ENCODE results near the gene RASSF3.

The RASSF3 gene

GRCh38 chr12:64695550-64695949 lies 85.3 kb downstream of the RASSF3 start:
- DNase-seq: no peak

- DNase-seq: no peak
These were observed 85.9 kb downstream of the RASSF3 start for GRCh38 chr12:64696080-64696741.

GRCh38 chr12:64699504-64700115 lies 89.3 kb downstream of the RASSF3 start:
- DNase-seq: no peak

GRCh38 chr12:64700532-64700931 lies 90.2 kb downstream of the RASSF3 start:
- no peak for DNase-seq

GRCh38 chr12:64701283-64701682 lies 91.0 kb downstream of the RASSF3 start:
- no peak for DNase-seq

- DNase-seq: no peak
These were observed 96.0 kb downstream of the RASSF3 start for GRCh38 chr12:64706306-64706705.

GRCh38 chr12:64706857-64707256 lies 96.6 kb downstream of the RASSF3 start:
- no peak for DNase-seq

- no peak for DNase-seq
These were observed 97.1 kb downstream of the RASSF3 start for GRCh38 chr12:64707362-64707761.

GRCh38 chr12:64707926-64708325 lies 97.6 kb downstream of the RASSF3 start:
- no peak for DNase-seq

GRCh38 chr12:64709429-64709828 lies 99.1 kb downstream of the RASSF3 start:
- no peak for DNase-seq

- no peak for DNase-seq
These were observed 103.1 kb downstream of the RASSF3 start for GRCh38 chr12:64713376-64713775.

- DNase-seq: no peak
These were observed 104.3 kb downstream of the RASSF3 start for GRCh38 chr12:64714551-64714968.

- DNase-seq: no peak
These were observed 106.1 kb downstream of the RASSF3 start for GRCh38 chr12:64716371-64716770.

GRCh38 chr12:64716839-64717455 lies 106.7 kb downstream of the RASSF3 start:
- DNase-seq: no peak

GRCh38 chr12:64718649-64719048 lies 108.4 kb downstream of the RASSF3 start:
- no peak for DNase-seq

- no peak for DNase-seq
These were observed 110.6 kb downstream of the RASSF3 start for GRCh38 chr12:64720884-64721283.

GRCh38 chr12:64722835-64723234 lies 112.5 kb downstream of the RASSF3 start:
- no peak for DNase-seq

GRCh38 chr12:64723630-64724029 lies 113.3 kb downstream of the RASSF3 start:
- no peak for DNase-seq

- no peak for DNase-seq
These were observed 114.0 kb downstream of the RASSF3 start for GRCh38 chr12:64724201-64724745.

- no peak for DNase-seq
These were observed 119.8 kb downstream of the RASSF3 start for GRCh38 chr12:64729909-64730587.

GRCh38 chr12:64730588-64730969 lies 120.3 kb downstream of the RASSF3 start:
- DNase-seq: no peak

GRCh38 chr12:64731683-64732082 lies 121.4 kb downstream of the RASSF3 start:
- DNase-seq: no peak

GRCh38 chr12:64733857-64734256 lies 123.6 kb downstream of the RASSF3 start:
- no peak for DNase-seq

GRCh38 chr12:64735442-64735841 lies 125.1 kb downstream of the RASSF3 start:
- no peak for DNase-seq

Measured in NCI-H1436 treated with DMSO at 0.1 percent for 48 hours (cell line).